ENCODE measurements around the gene MYCBP.
"Not testable (repeated sequence)": the region's sequence is repeated elsewhere in the genome, so short reads cannot be mapped to it uniquely, and the experiment has no call there.

Gene MYCBP

GRCh38 chr1:38848071-38848470, 25.1 kb downstream of the MYCBP start:
- TF ChIP-seq, protein P1, sequence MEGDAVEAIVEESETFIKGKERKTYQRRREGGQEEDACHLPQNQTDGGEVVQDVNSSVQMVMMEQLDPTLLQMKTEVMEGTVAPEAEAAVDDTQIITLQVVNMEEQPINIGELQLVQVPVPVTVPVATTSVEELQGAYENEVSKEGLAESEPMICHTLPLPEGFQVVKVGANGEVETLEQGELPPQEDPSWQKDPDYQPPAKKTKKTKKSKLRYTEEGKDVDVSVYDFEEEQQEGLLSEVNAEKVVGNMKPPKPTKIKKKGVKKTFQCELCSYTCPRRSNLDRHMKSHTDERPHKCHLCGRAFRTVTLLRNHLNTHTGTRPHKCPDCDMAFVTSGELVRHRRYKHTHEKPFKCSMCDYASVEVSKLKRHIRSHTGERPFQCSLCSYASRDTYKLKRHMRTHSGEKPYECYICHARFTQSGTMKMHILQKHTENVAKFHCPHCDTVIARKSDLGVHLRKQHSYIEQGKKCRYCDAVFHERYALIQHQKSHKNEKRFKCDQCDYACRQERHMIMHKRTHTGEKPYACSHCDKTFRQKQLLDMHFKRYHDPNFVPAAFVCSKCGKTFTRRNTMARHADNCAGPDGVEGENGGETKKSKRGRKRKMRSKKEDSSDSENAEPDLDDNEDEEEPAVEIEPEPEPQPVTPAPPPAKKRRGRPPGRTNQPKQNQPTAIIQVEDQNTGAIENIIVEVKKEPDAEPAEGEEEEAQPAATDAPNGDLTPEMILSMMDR (IDR thresholded peaks at IDR 0.05; ENCODE audit: unreplicated experiment in 3 of 3) = no peak
- no peak overlapping the region for H3K4me3 Mint-ChIP-seq

GRCh38 chr1:38846210-38846609, 26.9 kb downstream of the MYCBP start:
- Mint-ChIP-seq H3K27me3 (ENCODE audit: low read depth) (no peaks in the 10 kb centered on the region), H3K9me3 (no peaks in the 10 kb centered on the region), H3K4me1 (no peaks in the 10 kb centered on the region), H3K36me3 (ENCODE audit: low read depth) (peaks cover 64% of the 10 kb centered on the region), H3K27ac (no peak overlapping the region), H3K4me3 (no peak overlapping the region)
- TF ChIP-seq, protein P1 (IDR thresholded peaks at IDR 0.05; ENCODE audit: unreplicated experiment in 3 of 3) = no peak

More at GRCh38 chr1:38848071-38848470, 25.1 kb downstream of the MYCBP start:
- Mint-ChIP-seq H3K36me3 (ENCODE audit: low read depth) (peaks cover 65% of the 10 kb centered on the region), H3K9me3 (no peaks in the 10 kb centered on the region), H3K27ac (no peak overlapping the region), H3K4me1 (no peaks in the 10 kb centered on the region), H3K27me3 (ENCODE audit: low read depth) (no peaks in the 10 kb centered on the region)

DNA sequence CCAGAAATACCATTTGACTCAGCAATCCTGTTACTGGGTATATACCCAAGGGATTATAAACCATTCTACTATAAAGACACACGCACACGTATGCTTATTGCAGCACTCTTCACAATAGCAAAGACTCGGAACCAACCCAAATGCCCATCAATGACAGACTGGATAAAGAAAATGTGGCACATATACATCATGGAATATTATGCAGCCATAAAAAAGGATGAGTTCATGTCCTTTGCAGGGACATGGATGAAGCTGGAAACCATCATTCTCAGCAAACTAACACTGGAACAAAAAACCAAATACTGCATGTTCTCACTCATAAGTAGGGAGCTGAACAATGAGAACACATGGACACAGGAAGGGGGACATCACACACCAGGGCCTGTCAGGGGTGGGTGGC, 28.1 kb downstream of the MYCBP start:
- H3K4me3 Mint-ChIP-seq; H3K4me1 Mint-ChIP-seq; H3K9me3 Mint-ChIP-seq; H3K27me3 Mint-ChIP-seq (ENCODE audit: low read depth); H3K27ac Mint-ChIP-seq: not testable (repeated sequence)
- peaks cover 61% of the 10 kb centered on the region for H3K36me3 Mint-ChIP-seq (ENCODE audit: low read depth)

GRCh38 chr1:38840281-38840680, 32.9 kb downstream of the MYCBP start:
- peaks cover 5% of the 10 kb centered on the region for H3K4me1 Mint-ChIP-seq
- no peak overlapping the region for H3K4me3 Mint-ChIP-seq
- no peak overlapping the region for H3K27ac Mint-ChIP-seq
- no peaks in the 10 kb centered on the region for H3K27me3 Mint-ChIP-seq (ENCODE audit: low read depth)
- TF ChIP-seq, protein P1 (IDR thresholded peaks at IDR 0.05; ENCODE audit: unreplicated experiment in 3 of 3) = no peak
- H3K36me3 Mint-ChIP-seq (ENCODE audit: low read depth) = peaks cover 58% of the 10 kb centered on the region
- no peaks in the 10 kb centered on the region for H3K9me3 Mint-ChIP-seq

GRCh38 chr1:38839363-38839762, 33.8 kb downstream of the MYCBP start:
- H3K27me3 Mint-ChIP-seq (ENCODE audit: low read depth) = no peaks in the 10 kb centered on the region
- H3K4me1 Mint-ChIP-seq = peaks cover 5% of the 10 kb centered on the region
- TF ChIP-seq, protein P1 (IDR thresholded peaks at IDR 0.05; ENCODE audit: unreplicated experiment in 3 of 3) = no peak
- H3K27ac Mint-ChIP-seq = no peak overlapping the region
- H3K4me3 Mint-ChIP-seq = no peak overlapping the region
- no peaks in the 10 kb centered on the region for H3K9me3 Mint-ChIP-seq
- H3K36me3 Mint-ChIP-seq (ENCODE audit: low read depth) = peaks cover 49% of the 10 kb centered on the region

GRCh38 chr1:38836316-38836715, 36.8 kb downstream of the MYCBP start:
- not testable (repeated sequence) for H3K27ac Mint-ChIP-seq, H3K9me3 Mint-ChIP-seq, H3K4me3 Mint-ChIP-seq, H3K4me1 Mint-ChIP-seq
- Mint-ChIP-seq H3K27me3 (ENCODE audit: low read depth) (peaks cover 10% of the 10 kb centered on the region), H3K36me3 (ENCODE audit: low read depth) (peaks cover 26% of the 10 kb centered on the region)

DNA sequence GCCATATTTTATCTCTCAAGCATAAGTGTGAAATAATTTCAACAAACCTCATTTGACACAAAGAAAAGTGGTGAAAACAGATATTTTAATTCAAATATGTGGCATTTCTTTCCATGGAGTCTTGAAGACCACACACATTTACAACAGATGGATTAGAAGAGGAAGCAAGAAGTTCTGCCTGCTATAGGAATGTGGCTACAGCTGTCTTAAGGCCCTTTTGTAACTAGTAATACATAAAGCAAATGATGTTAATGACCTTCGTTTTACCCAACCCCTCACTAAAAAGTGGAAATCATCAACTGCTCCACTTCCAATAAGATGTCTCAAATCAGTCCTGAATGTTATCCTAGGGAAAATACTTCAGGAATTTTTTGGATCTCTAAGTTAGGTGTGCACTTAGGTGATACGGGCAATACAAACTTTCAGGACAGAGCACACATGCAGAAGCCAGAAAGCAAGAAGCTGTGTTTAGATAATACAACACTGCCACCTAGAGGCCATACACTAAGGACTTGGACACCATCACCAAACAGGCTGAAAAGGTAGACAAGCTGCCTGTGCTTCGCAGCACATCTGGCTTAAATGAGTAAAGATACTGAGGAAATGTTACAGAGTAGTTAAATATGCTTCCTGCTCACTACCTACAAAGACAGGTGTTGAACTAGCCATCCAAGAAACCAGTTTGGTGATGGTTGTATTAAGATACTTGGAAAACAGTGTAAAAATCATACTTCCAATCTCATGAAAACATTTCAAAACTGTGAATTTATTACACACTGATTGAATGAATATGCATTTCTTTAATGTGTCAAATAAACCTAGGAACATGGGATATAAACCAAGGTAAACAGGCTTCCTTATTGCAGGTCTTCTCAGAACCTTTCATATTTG, 38.0 kb downstream of the MYCBP start:
- no peak overlapping the region for H3K27ac Mint-ChIP-seq
- no peak overlapping the region for H3K4me3 Mint-ChIP-seq
- no peaks in the 10 kb centered on the region for H3K9me3 Mint-ChIP-seq
- H3K27me3 Mint-ChIP-seq (ENCODE audit: low read depth) = peaks cover 17% of the 10 kb centered on the region
- TF ChIP-seq, protein P1 (IDR thresholded peaks at IDR 0.05; ENCODE audit: unreplicated experiment in 3 of 3) = peak; percentile 82 to 92 (median 89)
- peaks cover 1% of the 10 kb centered on the region for H3K4me1 Mint-ChIP-seq
- peaks cover 21% of the 10 kb centered on the region for H3K36me3 Mint-ChIP-seq (ENCODE audit: low read depth)

Measured in nephron (organoid).